GM19397 (cell line): Measurements from ENCODE around the gene RTN4R.
"Not testable (repeated sequence)": the region's sequence is repeated elsewhere in the genome, so short reads cannot be mapped to it uniquely, and the experiment has no call there.

ENCODE experiments used
- ATAC-seq: cut with Tn5 transposase; IDR thresholded peaks from one replicate; pipeline ENCODE4 v1.9.1; 2021; ENCODE audit warnings: mild to moderate bottlenecking, moderate library complexity; ENCODE audit not compliant: unreplicated experiment

Gene RTN4R

GRCh38 chr22:20272700-20273099 is 4.6 kb upstream of the RTN4R start:
- ATAC-seq = no peak

GRCh38 chr22:20272174-20272573 is 4.1 kb upstream of the RTN4R start:
- ATAC-seq = no peak

DNA sequence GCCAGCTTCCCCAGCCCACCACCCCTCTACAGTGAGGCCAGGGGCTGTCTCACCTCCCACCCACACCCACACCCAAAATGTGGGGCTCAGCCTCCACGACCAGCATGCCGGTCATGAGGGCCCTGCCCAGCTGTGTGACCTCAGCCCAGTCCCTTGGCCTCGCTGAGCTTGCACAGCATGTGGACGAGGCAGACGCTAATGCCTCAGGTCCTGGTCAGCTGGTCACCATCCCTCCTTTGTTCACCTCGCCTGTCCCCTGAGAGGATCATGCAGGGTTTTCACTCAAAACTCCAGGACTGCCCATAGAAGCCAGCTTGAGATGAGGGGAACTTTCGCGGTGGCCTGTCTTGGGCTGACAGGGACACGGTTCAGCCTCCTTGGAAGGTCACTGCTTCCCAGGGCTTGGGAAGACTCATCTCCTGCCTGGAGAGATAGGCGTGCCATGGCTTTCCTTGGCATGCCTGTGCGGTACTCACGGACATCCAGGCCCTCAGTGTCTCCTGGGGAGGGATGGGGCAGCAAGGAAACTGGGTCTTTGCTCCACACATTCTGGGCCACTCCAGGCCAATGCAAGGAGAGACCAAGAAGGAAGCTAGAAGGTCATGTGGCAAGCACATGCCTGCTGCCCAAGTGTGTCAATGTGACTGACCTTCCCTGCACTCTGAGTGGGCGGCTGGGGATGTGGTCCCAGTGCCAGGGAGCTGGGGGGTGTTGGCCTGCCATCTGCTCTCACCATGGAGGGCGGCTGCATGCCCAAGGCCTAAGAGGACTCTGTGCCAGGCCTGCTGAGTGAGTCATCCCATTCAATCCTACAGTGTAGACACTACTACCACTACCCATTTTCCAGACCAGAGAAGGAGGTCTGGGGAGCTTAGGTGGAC is 3.2 kb upstream of the RTN4R start:
- no peak for ATAC-seq

GRCh38 chr22:20270190-20271113 is 2.3 kb upstream of the RTN4R start:
- not testable (repeated sequence) for ATAC-seq

- not testable (repeated sequence) for ATAC-seq
Observed at GRCh38 chr22:20269673-20270072, 1.6 kb upstream of the RTN4R start.

GRCh38 chr22:20269201-20269600 is 1.1 kb upstream of the RTN4R start:
- ATAC-seq = not testable (repeated sequence)

DNA sequence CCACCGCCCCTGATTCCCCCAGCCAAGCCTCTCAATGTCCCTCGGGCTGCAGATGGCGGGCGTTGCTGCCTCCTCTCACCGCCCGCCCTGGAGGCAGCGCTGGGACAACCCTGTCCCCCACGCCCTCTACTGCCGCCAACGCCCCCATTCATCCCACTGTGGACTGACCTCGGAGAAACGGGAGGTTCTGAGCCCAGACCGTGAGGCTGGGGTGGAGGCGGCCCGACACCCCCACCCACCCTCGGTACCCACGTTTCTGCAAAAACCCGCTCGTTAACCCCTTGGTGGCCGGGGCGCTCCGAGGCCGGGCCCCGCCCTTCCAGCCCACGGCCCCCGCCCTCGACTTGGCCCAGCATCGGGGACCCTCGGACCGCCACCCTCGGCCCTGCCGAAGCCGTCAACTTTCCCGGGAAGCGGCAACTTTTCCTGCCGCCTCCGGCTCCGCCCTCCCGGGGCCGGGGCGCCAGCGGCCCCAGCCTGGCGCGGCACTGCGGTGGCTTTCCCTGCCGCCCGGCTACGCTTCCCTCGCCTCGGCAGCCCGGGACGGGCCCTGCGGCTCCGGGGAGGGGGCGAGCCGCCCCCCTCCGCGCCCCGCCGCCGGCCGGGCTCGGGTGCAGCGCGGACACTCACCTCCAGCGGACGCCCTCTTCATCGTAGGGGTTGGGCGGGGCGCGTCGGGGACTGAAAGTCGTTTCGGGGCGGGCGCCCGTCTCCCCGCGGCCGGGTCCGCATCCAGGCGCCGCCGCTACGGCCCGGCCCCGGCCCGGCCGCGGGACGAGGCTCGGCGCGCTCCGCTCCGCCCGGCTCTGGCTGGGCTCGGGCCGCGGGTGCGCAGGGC is 458 bp downstream of the RTN4R start:
- no peak for ATAC-seq

DNA sequence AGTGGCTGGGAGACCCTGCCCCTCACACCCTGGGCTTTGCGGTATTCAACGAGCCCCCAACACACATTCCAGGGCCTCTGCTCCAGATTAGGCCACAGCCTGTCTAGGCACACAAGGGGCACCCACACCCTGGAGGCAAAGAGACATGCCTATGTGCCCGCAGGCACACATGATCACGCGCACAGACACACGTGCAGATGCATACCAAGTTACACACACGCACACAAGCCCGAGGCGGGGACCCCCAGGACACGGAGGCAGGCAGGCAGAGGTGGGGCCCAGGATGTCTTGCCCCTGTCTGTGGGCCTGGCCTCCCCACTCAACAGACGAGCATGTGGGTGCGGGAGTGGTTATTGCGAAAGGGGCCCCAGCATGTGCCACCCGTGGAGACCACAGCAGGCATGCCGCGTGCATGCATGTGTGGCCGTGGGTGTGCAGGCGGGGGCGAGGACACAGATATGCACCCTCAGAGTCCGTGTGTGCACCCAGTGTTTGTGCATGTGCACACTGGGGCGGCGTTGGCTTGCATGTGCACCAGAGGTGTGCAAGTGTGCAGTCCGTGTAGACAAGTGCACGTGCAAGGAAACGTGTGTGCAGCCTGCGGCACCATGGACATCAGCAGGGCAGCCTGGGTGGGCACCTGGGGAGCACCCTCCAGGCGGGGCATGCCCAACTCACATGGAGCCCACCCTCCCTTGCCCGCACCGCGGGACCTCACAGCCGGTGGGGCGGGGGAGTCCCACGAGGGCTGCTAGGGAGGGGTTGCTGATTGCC is 1.3 kb downstream of the RTN4R start:
- not testable (repeated sequence) for ATAC-seq

- ATAC-seq = not testable (repeated sequence)
Observed at GRCh38 chr22:20265772-20266666, 2.1 kb downstream of the RTN4R start.

DNA sequence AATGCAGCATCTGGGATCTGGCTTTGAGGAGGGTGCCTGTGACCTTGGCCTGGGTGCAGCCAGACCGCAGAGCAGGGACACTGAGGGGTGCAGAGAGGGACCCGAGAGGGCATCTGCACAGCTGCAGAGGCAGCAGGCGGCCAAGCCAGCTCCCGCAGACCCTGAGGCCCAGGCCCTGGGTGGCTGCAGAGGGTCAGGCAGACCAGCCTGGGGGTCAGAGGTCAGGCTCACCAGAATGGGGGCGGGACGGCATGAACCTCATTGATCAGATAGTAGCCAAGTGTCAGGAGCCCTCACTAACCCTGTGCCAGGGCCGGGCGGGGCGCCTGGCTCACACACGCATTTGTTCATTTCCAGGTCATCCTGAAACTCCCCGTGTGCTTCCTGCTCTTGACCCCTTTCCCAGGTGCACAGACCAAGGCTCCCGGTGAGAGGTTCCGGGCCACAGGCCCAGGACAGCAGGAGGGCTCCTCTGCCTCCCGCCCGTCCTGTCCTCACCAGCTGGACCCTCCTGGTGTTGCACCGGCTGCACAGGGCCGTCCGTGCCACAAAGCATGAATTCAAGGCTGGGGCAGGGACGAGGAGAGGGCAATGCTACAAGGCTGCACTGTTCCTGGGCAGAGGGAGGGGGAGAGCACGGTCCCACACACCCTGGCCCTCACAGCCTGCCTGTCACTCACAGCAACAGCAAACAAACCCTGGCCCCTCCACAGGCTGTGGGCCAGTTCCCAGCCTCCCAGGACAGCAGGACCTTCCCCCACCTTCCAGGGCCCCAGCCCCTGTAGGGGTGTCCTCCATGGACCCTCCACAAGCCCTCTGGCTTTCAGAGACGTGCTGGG is 3.3 kb downstream of the RTN4R start:
- ATAC-seq = no peak

- not testable (repeated sequence) for ATAC-seq
Observed at GRCh38 chr22:20263404-20264281, 4.5 kb downstream of the RTN4R start.

GRCh38 chr22:20262582-20263147 is 5.5 kb downstream of the RTN4R start:
- no peak for ATAC-seq

- no peak for ATAC-seq
Observed at GRCh38 chr22:20261848-20262581, 6.1 kb downstream of the RTN4R start.

DNA sequence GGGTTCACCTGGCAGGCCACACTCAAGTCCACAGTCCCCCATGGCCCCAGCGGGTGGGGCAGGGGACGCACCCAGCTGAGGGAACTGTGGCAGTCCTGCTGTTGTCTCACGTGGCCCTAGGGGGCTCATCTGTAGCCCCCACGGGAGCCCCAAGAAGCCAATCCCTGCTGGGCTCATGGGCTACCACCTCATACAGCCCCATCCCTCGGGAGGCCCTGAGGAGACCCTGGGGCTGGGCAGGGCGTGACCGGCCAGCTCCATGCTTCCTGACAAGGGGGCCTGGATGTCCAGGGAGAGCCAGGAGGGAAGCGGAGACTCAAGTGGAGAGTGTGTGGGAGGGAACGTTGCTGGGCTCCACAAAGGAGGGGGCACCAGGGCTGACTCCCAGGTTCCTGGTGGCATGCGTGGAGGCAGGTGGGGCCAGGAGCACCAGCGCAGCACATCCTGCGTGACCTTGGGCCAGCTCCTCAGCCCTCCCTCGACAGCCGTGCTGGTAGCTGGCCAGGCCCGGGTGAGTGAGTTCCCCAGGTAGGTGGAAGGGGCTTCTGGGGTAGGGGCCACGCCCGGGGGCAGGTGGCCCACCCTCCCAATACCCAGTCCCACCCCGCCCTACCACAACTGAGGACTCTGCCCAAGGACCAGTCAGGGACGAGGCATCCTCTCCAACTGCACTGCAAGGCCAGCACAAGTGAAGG is 7.9 kb downstream of the RTN4R start:
- no peak for ATAC-seq

- no peak for ATAC-seq
Observed at GRCh38 chr22:20259327-20259688, 8.8 kb downstream of the RTN4R start.
